PC-3 (cell line): ENCODE results near the gene MLYCD. TPM values are rescaled to one million over a fixed set of nuclear protein-coding genes. Genes with fewer than 3 reads are reported as not detected.

Experiments
- ATAC-seq: fragments of 200-7000 bp; cut with Tn5 transposase; 2 replicates; pipeline ENCODE4 v1.9.1; 2020; ENCODE audit warnings: mild to moderate bottlenecking, moderate library complexity
- BruUV-seq: library from RNA; stranded (reverse); fragments of 400-500 nt; replicated peaks from 2 replicates; lab custom pipeline; 2021; lab: Mats Ljungman, UMichigan
- CTCF ChIA-PET: fragments of 300-600 bp; sonication (Branson Sonifier 250); formaldehyde crosslinking; loops from one replicate; lab custom pipeline; 2022; ENCODE audit warnings: antibody characterized with exemption; lab: Charles Lee
- POLR2A ChIA-PET: fragments of 300-600 bp; sonication (Branson Sonifier 250); formaldehyde crosslinking; loops from one replicate; lab custom pipeline; 2022; ENCODE audit warnings: antibody characterized with exemption; ENCODE audit not compliant: unreplicated experiment; lab: Charles Lee
- DNase-seq: peaks from one replicate; pipeline ENCODE4 v3.0.0-alpha.2; 2015
- H2AFZ ChIP-seq: fragments of 300-600 bp; sonication (generic); 2 replicates; pipeline ENCODE4 v1.6.0; 2016; ENCODE audit warnings: antibody characterized with exemption, low read length
- H3F3A ChIP-seq: fragments of 300-600 bp; sonication (generic); one replicate; pipeline ENCODE4 v1.6.0; 2017; ENCODE audit warnings: antibody characterized with exemption, low read length, control low read depth, mild to moderate bottlenecking; ENCODE audit not compliant: unreplicated experiment
- H3K27ac ChIP-seq: fragments of 300-600 bp; sonication (generic); 2 replicates; pipeline ENCODE4 v1.5.1; 2016; ENCODE audit warnings: mild to moderate bottlenecking, low read length
- H3K27me3 ChIP-seq: fragments of 300-600 bp; sonication (generic); 2 replicates; pipeline ENCODE4 v1.6.1; 2016; ENCODE audit warnings: low read length, mixed read lengths
- H3K36me3 ChIP-seq: fragments of 300-600 bp; sonication (generic); 2 replicates; pipeline ENCODE4 v1.6.1; 2016; ENCODE audit warnings: low read depth, mixed run types, low read length, mixed read lengths
- H3K4me1 ChIP-seq: fragments of 300-600 bp; sonication (generic); 2 replicates; pipeline ENCODE4 v1.5.1; 2016; ENCODE audit warnings: low read length; ENCODE audit not compliant: insufficient read depth
- H3K4me2 ChIP-seq: fragments of 300-600 bp; sonication (generic); 2 replicates; pipeline ENCODE4 v1.6.0; 2016; ENCODE audit warnings: low read length
- H3K4me3 ChIP-seq: fragments of 300-600 bp; sonication (generic); 2 replicates; pipeline ENCODE4 v1.5.1; 2016; ENCODE audit warnings: mild to moderate bottlenecking, low read length, mixed read lengths
- H3K79me2 ChIP-seq: fragments of 300-600 bp; sonication (generic); 2 replicates; pipeline ENCODE4 v1.6.1; 2017; ENCODE audit warnings: low read length, mixed read lengths
- H3K9ac ChIP-seq: fragments of 300-600 bp; sonication (generic); 2 replicates; pipeline ENCODE4 v1.6.0; 2016; ENCODE audit warnings: mild to moderate bottlenecking, low read length
- H3K9me2 ChIP-seq: fragments of 300-600 bp; sonication (generic); replicated peaks from 2 replicates; pipeline ENCODE4 v1.6.1; 2016; ENCODE audit warnings: mixed run types, low read length, mixed read lengths
- H3K9me3 ChIP-seq: fragments of 300-600 bp; sonication (generic); 2 replicates; pipeline ENCODE4 v1.6.1; 2016; ENCODE audit warnings: low read length, mixed read lengths
- H4K20me1 ChIP-seq: fragments of 300-600 bp; sonication (generic); 2 replicates; pipeline ENCODE4 v1.6.1; 2016; ENCODE audit warnings: low read length, mixed read lengths
- CTCF ChIP-seq: fragments of 300-600 bp; sonication (generic); conservative IDR thresholded peaks from 2 replicates; pipeline ENCODE4 v1.5.1; 2017; ENCODE audit warnings: antibody characterized with exemption, low read depth, mild to moderate bottlenecking, low read length
- EZH2 ChIP-seq: fragments of 300-600 bp; sonication (generic); IDR thresholded peaks from one replicate; pipeline ENCODE4 v1.6.1; 2017; ENCODE audit warnings: antibody characterized with exemption, mild to moderate bottlenecking, low read length; ENCODE audit not compliant: unreplicated experiment
- EZH2phosphoT487 ChIP-seq: fragments of 300-600 bp; sonication (generic); IDR thresholded peaks from 2 replicates; pipeline ENCODE4 v1.6.1; 2018; ENCODE audit warnings: mild to moderate bottlenecking, antibody characterized with exemption, low read length, borderline replicate concordance
- intact Hi-C: fragments of 100-400 bp; cut with micrococcal nuclease; formaldehyde crosslinking; loops from 2 replicates; pipeline ENCODE4 v1.9.0; 2023
- total RNA-seq: library from RNA; depleted of rRNA; stranded (reverse); fragments of >200 nt; gene quantifications from 2 replicates; pipeline ENCODE4 v1.2.3, GENCODE V29; 2014

Gene MLYCD
- total RNA-seq, 1 experiment from 2014 or later, result 0.95 TPM

GRCh38 chr16:83887080-83887479 is 11.8 kb upstream of the MLYCD start:
- DNase-seq (peak; percentile 49), ATAC-seq (no peak)
- Histone ChIP-seq H3K4me1 (no peaks in the 10 kb centered on the region), H3F3A (no peaks in the 10 kb centered on the region), H3K27ac (no peak overlapping the region), H3K27me3 (peaks cover 23% of the 10 kb centered on the region), H3K9ac (no peak overlapping the region), H3K4me3 (no peak overlapping the region), H3K4me2 (no peak overlapping the region), H4K20me1 (no peaks in the 10 kb centered on the region), H3K79me2 (no peaks in the 10 kb centered on the region), H2AFZ (no peak overlapping the region), H3K9me3 (no peaks in the 10 kb centered on the region), H3K9me2 (no peaks in the 10 kb centered on the region), H3K36me3 (no peaks in the 10 kb centered on the region)
- POLR2A ChIA-PET, result no interaction called here
- BruUV-seq, result no TSS peak
- CTCF ChIA-PET, result no interaction called here
- TF ChIP-seq CTCF, result peak; percentile 68
- TF ChIP-seq EZH2, result no peak
- intact Hi-C loops, result no loop called here

- ATAC-seq (no peak), DNase-seq (no peak)
- Histone ChIP-seq H3K4me3 (no peak overlapping the region), H3K27ac (no peak overlapping the region), H3F3A (no peaks in the 10 kb centered on the region), H2AFZ (no peak overlapping the region), H3K27me3 (peaks cover 18% of the 10 kb centered on the region), H3K9ac (no peak overlapping the region), H3K36me3 (no peaks in the 10 kb centered on the region), H3K4me2 (no peak overlapping the region), H3K79me2 (no peaks in the 10 kb centered on the region), H3K9me2 (no peaks in the 10 kb centered on the region), H3K4me1 (no peaks in the 10 kb centered on the region), H4K20me1 (no peaks in the 10 kb centered on the region), H3K9me3 (no peaks in the 10 kb centered on the region)
- CTCF ChIA-PET, result no interaction called here
- intact Hi-C loops, result no loop called here
- no TSS peak for BruUV-seq
- TF ChIP-seq EZH2, result no peak
- TF ChIP-seq EZH2phosphoT487, result no peak
- TF ChIP-seq CTCF, result no peak
- POLR2A ChIA-PET, result no interaction called here
Measured at GRCh38 chr16:83887564-83887963, 11.4 kb upstream of the MLYCD start.

- H3K9me3 ChIP-seq, result no peaks in the 10 kb centered on the region
- H3K4me2 ChIP-seq, result no peak overlapping the region
- H3F3A ChIP-seq, result no peaks in the 10 kb centered on the region
- no peaks in the 10 kb centered on the region for H4K20me1 ChIP-seq
- CTCF ChIA-PET, result no interaction called here
- no peak overlapping the region for H3K27ac ChIP-seq
- peaks cover 12% of the 10 kb centered on the region for H3K27me3 ChIP-seq
- no TSS peak for BruUV-seq
- H3K36me3 ChIP-seq, result no peaks in the 10 kb centered on the region
- no peak overlapping the region for H3K9ac ChIP-seq
- H3K79me2 ChIP-seq, result no peaks in the 10 kb centered on the region
- DNase-seq (no peak), ATAC-seq (no peak)
- H3K9me2 ChIP-seq, result no peaks in the 10 kb centered on the region
- intact Hi-C loops, result no loop called here
- POLR2A ChIA-PET, result no interaction called here
- no peaks in the 10 kb centered on the region for H3K4me1 ChIP-seq
- no peak overlapping the region for H2AFZ ChIP-seq
- no peak overlapping the region for H3K4me3 ChIP-seq
- TF ChIP-seq EZH2phosphoT487 (no peak), CTCF (no peak), EZH2 (no peak)
Measured at GRCh38 chr16:83888672-83889044, 10.3 kb upstream of the MLYCD start.
